Bronchial epithelial cell (primary cell): ENCODE data around the gene STRBP. TPM values are rescaled to one million over a fixed set of nuclear protein-coding genes. Genes with fewer than 3 reads are reported as not detected.
A peak's percentile ranks its signal among the peaks of the same experiment; 100 is the strongest.

Experiments used
- DNase-seq: peaks from one replicate; pipeline ENCODE4 v3.0.0-alpha.2; 2010; ENCODE audit warnings: low read depth
- FAIRE-seq: peaks from 2 replicates; lab custom pipeline; 2011; peaks lifted over from hg19 to GRCh38; lab: Jason Lieb, UNC
- H3K27me3 ChIP-seq: 2 replicates; pipeline ENCODE4 v1.5.1; 2011; ENCODE audit warnings: low read length; ENCODE audit not compliant: control insufficient read depth, insufficient read depth
- H3K36me3 ChIP-seq: 2 replicates; pipeline ENCODE4 v1.5.1; 2011; ENCODE audit warnings: low read length; ENCODE audit not compliant: control insufficient read depth, insufficient read depth
- H3K4me3 ChIP-seq: 2 replicates; pipeline ENCODE4 v1.5.1; 2011; ENCODE audit warnings: mild to moderate bottlenecking, low read depth, low read length, control low read depth
- CTCF ChIP-seq: IDR thresholded peaks from 2 replicates; pipeline ENCODE4 v1.5.1; 2011; ENCODE audit warnings: mild to moderate bottlenecking, moderate library complexity, low read length, control low read depth, inconsistent platforms; ENCODE audit not compliant: insufficient read depth, severe bottlenecking
- total RNA-seq: library from RNA; depleted of rRNA; stranded (reverse); fragments of >200 nt; gene quantifications from 2 replicates; pipeline ENCODE4 v1.2.1, GENCODE V29; 2014

The STRBP gene
- total RNA-seq, 1 donor from 2014 or later: 15.0 TPM

- no peak for FAIRE-seq
- H3K36me3 ChIP-seq: no peaks in the 10 kb centered on the region
Measured at GRCh38 chr9:123311250-123311752, 42.9 kb upstream of the STRBP start.

GRCh38 chr9:123310551-123311249 lies 42.3 kb upstream of the STRBP start:
- FAIRE-seq: no peak
- H3K27me3 ChIP-seq: no peaks in the 10 kb centered on the region
- no peaks in the 10 kb centered on the region for H3K36me3 ChIP-seq
- H3K4me3 ChIP-seq: no peak overlapping the region
- no peak for TF ChIP-seq CTCF
- DNase-seq: no peak

More at GRCh38 chr9:123311250-123311752, 42.9 kb upstream of the STRBP start:
- no peak for TF ChIP-seq CTCF
- no peak overlapping the region for H3K4me3 ChIP-seq
- no peak for DNase-seq
- H3K27me3 ChIP-seq: no peaks in the 10 kb centered on the region

- DNase-seq (peak; percentile 10), FAIRE-seq (no peak)
- no peaks in the 10 kb centered on the region for H3K36me3 ChIP-seq
- H3K4me3 ChIP-seq: no peak overlapping the region
- TF ChIP-seq CTCF: no peak
- no peaks in the 10 kb centered on the region for H3K27me3 ChIP-seq
Measured at GRCh38 chr9:123309611-123310010, 41.2 kb upstream of the STRBP start.

- no peak for FAIRE-seq
- Histone ChIP-seq H3K27me3 (peaks cover 2% of the 10 kb centered on the region), H3K4me3 (no peak overlapping the region), H3K36me3 (no peaks in the 10 kb centered on the region)
- no peak for DNase-seq
- TF ChIP-seq CTCF: no peak
Measured at GRCh38 chr9:123305879-123306278, 37.5 kb upstream of the STRBP start.

- FAIRE-seq: no peak
- no peak for DNase-seq
- peaks cover 5% of the 10 kb centered on the region for H3K27me3 ChIP-seq
- no peak overlapping the region for H3K4me3 ChIP-seq
- H3K36me3 ChIP-seq: no peaks in the 10 kb centered on the region
- no peak for TF ChIP-seq CTCF
Measured at GRCh38 chr9:123304340-123304691, 35.9 kb upstream of the STRBP start.
